Neural cell (in vitro differentiated cells): ENCODE data around the gene LPP. TPM values are rescaled to one million over a fixed set of nuclear protein-coding genes. Genes with fewer than 3 reads are reported as not detected.

Source experiments
- H2AFZ ChIP-seq: fragments of 200-600, 300-800 bp; sonication (generic), shearing (Covaris generic); 2 replicates; pipeline ENCODE4 v1.6.0; 2014; ENCODE audit warnings: low read depth, mild to moderate bottlenecking, antibody characterized with exemption, low read length, moderate library complexity
- H3F3A ChIP-seq: fragments of 200-600 bp; shearing (Covaris generic); 2 replicates; pipeline ENCODE4 v1.6.1; 2016; ENCODE audit warnings: mild to moderate bottlenecking, moderate library complexity, mixed read lengths, antibody characterized with exemption, low read length; ENCODE audit not compliant: insufficient read depth, poor library complexity, severe bottlenecking
- H3K27ac ChIP-seq: fragments of 200-600, 300-800 bp; sonication (generic), shearing (Covaris generic); 2 replicates; pipeline ENCODE4 v1.5.1; 2014; ENCODE audit warnings: mild to moderate bottlenecking, low read length, moderate library complexity
- H3K27me3 ChIP-seq: fragments of 300-800, 200-600 bp; sonication (generic), shearing (Covaris generic); 2 replicates; pipeline ENCODE4 v1.6.0; 2014; ENCODE audit warnings: mild to moderate bottlenecking, low read depth, low read length, moderate library complexity; ENCODE audit not compliant: insufficient read depth
- H3K36me3 ChIP-seq: fragments of 300-800, 200-600 bp; sonication (generic), shearing (Covaris generic); 2 replicates; pipeline ENCODE4 v1.5.1; 2014; ENCODE audit warnings: mild to moderate bottlenecking, antibody characterized with exemption, low read length, moderate library complexity; ENCODE audit not compliant: insufficient read depth
- H3K4me2 ChIP-seq: fragments of 300-800, 200-600 bp; sonication (generic), shearing (Covaris generic); 2 replicates; pipeline ENCODE4 v1.6.0; 2014; ENCODE audit warnings: mild to moderate bottlenecking, low read length
- H3K4me3 ChIP-seq: fragments of 300-800, 200-600 bp; sonication (generic), shearing (Covaris generic); 2 replicates; pipeline ENCODE4 v1.5.1; 2014; ENCODE audit warnings: mild to moderate bottlenecking, low read length, moderate library complexity
- H3K79me2 ChIP-seq: fragments of 200-600 bp; shearing (Covaris generic); replicated peaks from 2 replicates; pipeline ENCODE4 v1.6.0; 2014; ENCODE audit warnings: mild to moderate bottlenecking, low read length, moderate library complexity; ENCODE audit not compliant: insufficient read depth
- H3K9ac ChIP-seq: fragments of 300-800, 200-600 bp; sonication (generic), shearing (Covaris generic); 2 replicates; pipeline ENCODE4 v1.6.1; 2016; ENCODE audit warnings: mild to moderate bottlenecking, low read length, mixed read lengths
- H3K9me2 ChIP-seq: fragments of 200-600 bp; shearing (Covaris generic); 2 replicates; pipeline ENCODE4 v1.6.1; 2016; ENCODE audit warnings: mild to moderate bottlenecking, low read length, mixed read lengths; ENCODE audit not compliant: insufficient read depth
- H3K9me3 ChIP-seq: fragments of 200-600, 300-800 bp; sonication (generic), shearing (Covaris generic); 2 replicates; pipeline ENCODE4 v1.6.1; 2016; ENCODE audit warnings: mild to moderate bottlenecking, mixed run types, low read length, moderate library complexity, mixed read lengths
- H4K20me1 ChIP-seq: fragments of 200-600 bp; shearing (Covaris generic); 2 replicates; pipeline ENCODE4 v1.6.1; 2016; ENCODE audit warnings: mild to moderate bottlenecking, mixed run types; ENCODE audit not compliant: insufficient read depth
- CTCF ChIP-seq: fragments of 450-650 bp; IDR thresholded peaks from 2 replicates; pipeline ENCODE4 v1.5.1; 2014; ENCODE audit warnings: antibody characterized with exemption, mild to moderate bottlenecking, moderate library complexity; ENCODE audit not compliant: poor library complexity, severe bottlenecking
- EP300 ChIP-seq: fragments of 450-650 bp; conservative IDR thresholded peaks from 2 replicates; pipeline ENCODE4 v1.6.1; 2014; ENCODE audit warnings: antibody characterized with exemption, mild to moderate bottlenecking, moderate library complexity; ENCODE audit not compliant: poor library complexity, severe bottlenecking
- EZH2 ChIP-seq: fragments of 200-600, 300-800 bp; shearing (Covaris generic), sonication (generic); IDR thresholded peaks from 2 replicates; pipeline ENCODE4 v1.6.1; 2014; ENCODE audit warnings: antibody characterized with exemption, low read length, borderline replicate concordance, mild to moderate bottlenecking; ENCODE audit not compliant: insufficient read depth, poor library complexity, severe bottlenecking
- MXI1 ChIP-seq: fragments of 450-650 bp; conservative IDR thresholded peaks from 2 replicates; pipeline ENCODE4 v1.6.1; 2014; ENCODE audit warnings: antibody characterized with exemption, mild to moderate bottlenecking; ENCODE audit not compliant: poor library complexity, severe bottlenecking
- POLR2AphosphoS5 ChIP-seq: IDR thresholded peaks from 2 replicates; pipeline ENCODE4 v1.6.1; 2012
- RAD21 ChIP-seq: fragments of 450-650 bp; conservative IDR thresholded peaks from 2 replicates; pipeline ENCODE4 v1.6.1; 2014; ENCODE audit warnings: antibody characterized with exemption, mild to moderate bottlenecking, moderate library complexity
- REST ChIP-seq: IDR thresholded peaks from 2 replicates; pipeline ENCODE4 v1.6.1; 2012; ENCODE audit warnings: borderline replicate concordance
- SMC3 ChIP-seq: fragments of 450-650 bp; conservative IDR thresholded peaks from 2 replicates; pipeline ENCODE4 v1.6.1; 2014; ENCODE audit warnings: antibody characterized with exemption, mild to moderate bottlenecking, moderate library complexity; ENCODE audit not compliant: poor library complexity
- TAF1 ChIP-seq: IDR thresholded peaks from 2 replicates; pipeline ENCODE4 v1.6.1; 2012; ENCODE audit warnings: low read depth
- polyA plus RNA-seq: library from polyadenylated mRNA; depleted of rRNA; stranded (reverse); fragments of >200 nt; gene quantifications from 2 replicates; pipeline ENCODE4 v1.2.3, GENCODE V29; 2014

LPP gene
- polyA plus RNA-seq, 1 donor from 2014 or later: 3.0 TPM

- no peak overlapping the region for H3K27ac ChIP-seq
- no peak for TF ChIP-seq POLR2AphosphoS5
- no peak for TF ChIP-seq MXI1
- TF ChIP-seq EP300: no peak
- no peak for TF ChIP-seq TAF1
- no peak for TF ChIP-seq EZH2
- TF ChIP-seq RAD21: no peak
- no peak for TF ChIP-seq SMC3
- TF ChIP-seq CTCF: no peak
- TF ChIP-seq REST: no peak
- H4K20me1 ChIP-seq: no peaks in the 10 kb centered on the region
- no peaks in the 10 kb centered on the region for H3K9me2 ChIP-seq
- H3K4me2 ChIP-seq: no peak overlapping the region
- H3K9ac ChIP-seq: no peak overlapping the region
- H3K4me3 ChIP-seq: no peak overlapping the region
- no peaks in the 10 kb centered on the region for H3K9me3 ChIP-seq
- H2AFZ ChIP-seq: no peak overlapping the region
- H3F3A ChIP-seq: no peaks in the 10 kb centered on the region
- no peaks in the 10 kb centered on the region for H3K79me2 ChIP-seq
- no peaks in the 10 kb centered on the region for H3K27me3 ChIP-seq
- peaks cover 5% of the 10 kb centered on the region for H3K36me3 ChIP-seq
Observed at GRCh38 chr3:188869628-188870027, 715.7 kb downstream of the LPP start.

GRCh38 chr3:188870431-188870830, 716.5 kb downstream of the LPP start:
- Histone ChIP-seq H2AFZ (no peak overlapping the region), H3K9me3 (no peaks in the 10 kb centered on the region), H3K36me3 (peaks cover 5% of the 10 kb centered on the region), H3K9me2 (no peaks in the 10 kb centered on the region), H3F3A (no peaks in the 10 kb centered on the region), H3K27me3 (no peaks in the 10 kb centered on the region), H3K9ac (no peak overlapping the region), H3K79me2 (no peaks in the 10 kb centered on the region), H3K27ac (no peak overlapping the region), H4K20me1 (no peaks in the 10 kb centered on the region), H3K4me2 (no peak overlapping the region), H3K4me3 (no peak overlapping the region)
- TF ChIP-seq RAD21: no peak
- TF ChIP-seq POLR2AphosphoS5: no peak
- TF ChIP-seq SMC3: no peak
- TF ChIP-seq CTCF: no peak
- TF ChIP-seq MXI1: no peak
- no peak for TF ChIP-seq REST
- no peak for TF ChIP-seq EZH2
- no peak for TF ChIP-seq EP300
- no peak for TF ChIP-seq TAF1
